OCI-LY7 (cell line): ENCODE measurements around the gene CAPZB. TPM values are rescaled to one million over a fixed set of nuclear protein-coding genes. Genes with fewer than 3 reads are reported as not detected.

Source experiments
- BruUV-seq: library from RNA; stranded (reverse); fragments of 400-500 nt; replicated peaks from 2 replicates; lab custom pipeline; 2021; lab: Mats Ljungman, UMichigan
- CTCF ChIA-PET: fragments of 300-600 bp; sonication (Branson Sonifier 250); formaldehyde crosslinking; loops from one replicate; lab custom pipeline; 2022; ENCODE audit warnings: antibody characterized with exemption; ENCODE audit not compliant: unreplicated experiment; lab: Charles Lee
- POLR2A ChIA-PET: fragments of 300-600 bp; sonication (Branson Sonifier 250); formaldehyde crosslinking; loops from one replicate; lab custom pipeline; 2022; ENCODE audit warnings: antibody characterized with exemption; lab: Charles Lee
- DNase-seq: peaks from one replicate; pipeline ENCODE4 v3.0.0-alpha.2; 2015; ENCODE audit warnings: low spot score
- H2AFZ ChIP-seq: fragments of 200-600 bp; sonication (generic), shearing (Covaris generic); 2 replicates; pipeline ENCODE4 v1.6.1; 2014; ENCODE audit warnings: mild to moderate bottlenecking, antibody characterized with exemption, low read length, moderate library complexity
- H3K27ac ChIP-seq: fragments of 200-600 bp; sonication (generic); 2 replicates; pipeline ENCODE4 v1.5.1; 2014; ENCODE audit warnings: mixed run types, low read depth, mild to moderate bottlenecking, moderate library complexity, low read length, inconsistent platforms; ENCODE audit not compliant: poor library complexity, severe bottlenecking
- H3K36me3 ChIP-seq: fragments of 200-600 bp; sonication (generic); 2 replicates; pipeline ENCODE4 v1.6.1; 2014; ENCODE audit warnings: mild to moderate bottlenecking, antibody characterized with exemption, low read length, moderate library complexity, mixed read lengths; ENCODE audit not compliant: insufficient read depth
- H3K4me1 ChIP-seq: fragments of 200-600 bp; sonication (generic); 2 replicates; pipeline ENCODE4 v1.5.1; 2014; ENCODE audit warnings: mild to moderate bottlenecking, low read length; ENCODE audit not compliant: insufficient read depth, poor library complexity, severe bottlenecking
- H3K4me2 ChIP-seq: fragments of 200-600 bp; sonication (generic); 2 replicates; pipeline ENCODE4 v1.6.1; 2014; ENCODE audit warnings: mild to moderate bottlenecking, low read length
- H3K4me3 ChIP-seq: fragments of 200-600 bp; sonication (generic); 2 replicates; pipeline ENCODE4 v1.5.1; 2014; ENCODE audit warnings: mild to moderate bottlenecking, low read depth, low read length; ENCODE audit not compliant: poor library complexity, severe bottlenecking
- H3K79me2 ChIP-seq: fragments of 200-600 bp; sonication (generic); 2 replicates; pipeline ENCODE4 v1.6.1; 2016; ENCODE audit warnings: low read depth, mild to moderate bottlenecking, low read length, moderate library complexity, mixed read lengths; ENCODE audit not compliant: insufficient read depth
- H3K9me2 ChIP-seq: fragments of 200-600 bp; sonication (generic); 2 replicates; pipeline ENCODE4 v1.6.1; 2016; ENCODE audit warnings: mild to moderate bottlenecking, low read length, mixed read lengths; ENCODE audit not compliant: insufficient read depth
- H3K9me3 ChIP-seq: fragments of 200-600 bp; sonication (generic); 2 replicates; pipeline ENCODE4 v1.6.1; 2014; ENCODE audit warnings: mild to moderate bottlenecking, mixed run types, low read length, mixed read lengths
- H4K20me1 ChIP-seq: fragments of 200-600 bp; sonication (generic); 2 replicates; pipeline ENCODE4 v1.6.1; 2014; ENCODE audit warnings: mild to moderate bottlenecking, antibody characterized with exemption, low read length, moderate library complexity, mixed read lengths; ENCODE audit not compliant: insufficient read depth
- CTCF ChIP-seq: fragments of 200-600 bp; sonication (generic); conservative IDR thresholded peaks from 2 replicates; pipeline ENCODE4 v1.5.1; 2014; ENCODE audit warnings: mild to moderate bottlenecking, antibody characterized with exemption, low read length, moderate library complexity, mixed read lengths
- EZH2phosphoT487 ChIP-seq: fragments of 200-600 bp; sonication (generic); IDR thresholded peaks from 2 replicates; pipeline ENCODE4 v1.6.1; 2018; ENCODE audit warnings: low read depth, borderline replicate concordance, mild to moderate bottlenecking, mixed run types, antibody characterized with exemption, low read length, moderate library complexity, mixed read lengths
- intact Hi-C: fragments of 100-400 bp; cut with micrococcal nuclease; formaldehyde crosslinking; loops from one replicate; pipeline ENCODE4 v1.10.0; 2022; ENCODE audit not compliant: unreplicated experiment
- total RNA-seq, 2 experiments: library from RNA; depleted of rRNA in 1 of 2; stranded (reverse); fragments of >200 nt in 1 of 2; shearing (Covaris generic) in 1 of 2; gene quantifications; 2 replicates each; pipeline ENCODE4 v1.2.3, GENCODE V29; 2014 to 2022

The CAPZB gene
- total RNA-seq, 2 experiments from 2014 or later = 61.3 to 187 TPM

GRCh38 chr1:19441048-19441780 is 44.1 kb downstream of the CAPZB start:
- H3K27ac ChIP-seq = no peak overlapping the region
- H3K9me3 ChIP-seq = no peaks in the 10 kb centered on the region
- TF ChIP-seq CTCF (no peak), EZH2phosphoT487 (no peak)
- no peaks in the 10 kb centered on the region for H3K9me2 ChIP-seq
- ChIA-PET POLR2A (interaction anchor here (0.9 kb wide), 1 partner anchor 39 kb away, joined by 3 read pairs; no protein-coding TSS in a partner anchor), CTCF (no interaction called here)
- H4K20me1 ChIP-seq = peaks cover 22% of the 10 kb centered on the region
- peaks cover 13% of the 10 kb centered on the region for H3K4me1 ChIP-seq
- intact Hi-C loops = no loop called here
- no peak overlapping the region for H3K4me2 ChIP-seq
- no peak for DNase-seq
- H3K36me3 ChIP-seq = peaks cover 14% of the 10 kb centered on the region; the same call in 1 of the 2 replicates
- H2AFZ ChIP-seq = no peak overlapping the region
- peaks cover 22% of the 10 kb centered on the region; the same call in 1 of the 2 replicates for H3K79me2 ChIP-seq
- no TSS peak for BruUV-seq
- H3K4me3 ChIP-seq = no peak overlapping the region

- no peaks in the 10 kb centered on the region for H3K9me3 ChIP-seq
- no peak overlapping the region for H3K27ac ChIP-seq
- ChIA-PET POLR2A (no interaction called here), CTCF (interaction anchor here (0.5 kb wide), 1 partner anchor 1228 kb away, joined by 5 read pairs; no protein-coding TSS in a partner anchor)
- peaks cover 21% of the 10 kb centered on the region; the same call in 1 of the 2 replicates for H3K79me2 ChIP-seq
- peak; percentile 24 for DNase-seq
- intact Hi-C loops = no loop called here
- TF ChIP-seq CTCF (peak; percentile 60), EZH2phosphoT487 (no peak)
- no peaks in the 10 kb centered on the region for H3K9me2 ChIP-seq
- H4K20me1 ChIP-seq = peaks cover 9% of the 10 kb centered on the region; the same call in 1 of the 2 replicates
- no peak overlapping the region for H2AFZ ChIP-seq
- H3K4me3 ChIP-seq = no peak overlapping the region
- H3K36me3 ChIP-seq = peaks cover 21% of the 10 kb centered on the region; the same call in 1 of the 2 replicates
- no TSS peak for BruUV-seq
- H3K4me1 ChIP-seq = no peaks in the 10 kb centered on the region
- no peak overlapping the region for H3K4me2 ChIP-seq
Observed at GRCh38 chr1:19439464-19440171, 45.7 kb downstream of the CAPZB start.
